Activated CD8-positive, alpha-beta memory T cell treated with anti-CD3 and anti-CD28 coated beads, Interleukin-2, amount 50 U/mL, for 4 hours (primary cell): Measurements from ENCODE around the gene SGPL1.

ENCODE experiments used
- DNase-seq: peaks from one replicate; pipeline ENCODE4 v3.0.0-alpha.2; 2020

SGPL1 gene

GRCh38 chr10:70811881-70812280, 3.9 kb upstream of the SGPL1 start:
- DNase-seq, result no peak

DNA sequence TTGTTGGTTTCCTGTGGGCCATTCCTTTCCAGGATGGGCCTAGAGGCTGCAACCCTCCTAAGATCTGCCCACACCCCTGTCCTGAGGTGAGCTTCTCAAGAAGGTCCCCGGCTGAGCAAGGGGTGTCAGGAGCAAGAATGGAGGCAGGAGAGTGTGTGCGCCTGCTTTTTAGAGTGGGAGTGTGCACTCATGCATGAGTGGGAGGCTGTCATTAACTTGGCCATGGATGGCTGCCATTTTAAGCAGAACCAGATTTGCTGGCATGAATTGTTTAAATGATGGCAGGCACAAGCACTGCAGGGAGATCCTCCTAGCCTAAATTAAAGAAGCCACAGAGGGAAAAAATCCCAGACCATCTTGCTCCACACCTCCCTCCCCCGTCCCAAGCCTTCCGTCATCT, 2.9 kb upstream of the SGPL1 start:
- DNase-seq, result no peak

- DNase-seq, result no peak
These were observed 1.6 kb upstream of the SGPL1 start for GRCh38 chr10:70814126-70814525.

DNA sequence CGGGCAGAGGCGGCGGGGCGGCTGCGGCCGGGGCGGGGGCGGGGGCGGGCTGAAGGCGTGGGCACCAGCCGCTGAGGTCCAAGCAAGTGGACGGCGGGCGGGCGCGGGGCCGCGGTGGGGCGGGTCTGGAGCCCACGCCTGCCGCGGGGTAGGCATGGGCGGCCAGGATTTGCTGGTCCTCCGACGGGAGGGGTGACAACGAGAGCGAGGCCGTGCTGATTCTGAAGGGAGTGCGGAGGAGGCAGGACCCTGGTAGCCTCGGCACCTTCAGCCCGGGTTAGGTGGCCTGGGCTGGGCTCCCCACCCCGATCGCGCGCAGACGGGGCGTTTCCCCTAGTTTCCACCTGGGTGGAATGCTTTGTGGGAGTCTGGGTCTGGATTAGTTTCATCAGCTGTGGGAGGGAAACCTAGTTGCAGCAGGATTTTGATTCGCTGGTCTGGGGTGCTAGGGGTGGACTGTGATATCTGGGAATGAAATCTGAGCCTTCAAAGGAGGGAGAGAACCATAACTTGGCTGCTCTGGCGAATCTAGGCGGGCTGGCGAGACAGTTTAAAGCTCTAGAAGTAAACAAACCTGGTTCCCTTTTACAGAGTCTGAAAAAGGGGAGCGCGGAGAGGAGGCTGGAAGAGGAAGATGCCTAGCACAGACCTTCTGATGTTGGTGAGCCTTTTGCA, 609 bp downstream of the SGPL1 start:
- peak; percentile 37 for DNase-seq

DNA sequence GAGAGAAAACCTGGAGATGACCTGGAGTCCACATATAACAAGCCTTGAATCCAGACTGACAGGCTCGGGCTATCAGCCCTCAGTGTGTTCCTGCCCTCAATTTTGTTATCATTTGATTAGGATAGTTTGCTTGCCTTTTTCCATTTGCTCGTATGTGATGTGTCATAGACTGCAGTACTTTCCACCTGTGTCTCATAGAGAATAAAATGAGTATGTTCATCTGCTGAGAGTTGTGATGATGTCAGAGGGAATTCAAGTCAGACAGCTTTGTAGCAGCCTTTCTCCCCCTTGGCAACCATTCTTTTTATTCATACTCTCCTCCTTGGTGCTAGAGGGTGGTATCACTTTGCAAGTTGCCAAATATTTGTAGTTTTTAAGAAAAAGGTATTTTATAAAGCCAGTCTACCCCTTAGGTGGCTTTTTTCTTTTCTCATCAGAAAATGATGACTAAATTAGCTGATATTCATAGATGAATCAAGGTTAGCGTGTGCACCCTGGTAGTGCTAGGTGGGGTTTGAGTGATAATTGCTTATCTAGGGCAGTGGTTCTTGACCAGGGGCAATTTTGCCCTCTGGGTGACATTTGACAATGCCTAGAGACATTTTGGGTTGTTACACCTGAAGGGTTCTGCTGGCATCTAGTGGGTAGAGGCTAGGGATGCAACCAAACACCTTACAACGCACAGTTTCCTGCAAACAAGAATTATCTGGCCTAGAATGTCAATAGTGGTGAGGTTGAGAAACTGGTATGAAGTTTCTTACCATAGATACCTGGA, 5.4 kb downstream of the SGPL1 start:
- no peak for DNase-seq

- DNase-seq, result no peak
These were observed 6.5 kb downstream of the SGPL1 start for GRCh38 chr10:70822076-70822820.

DNA sequence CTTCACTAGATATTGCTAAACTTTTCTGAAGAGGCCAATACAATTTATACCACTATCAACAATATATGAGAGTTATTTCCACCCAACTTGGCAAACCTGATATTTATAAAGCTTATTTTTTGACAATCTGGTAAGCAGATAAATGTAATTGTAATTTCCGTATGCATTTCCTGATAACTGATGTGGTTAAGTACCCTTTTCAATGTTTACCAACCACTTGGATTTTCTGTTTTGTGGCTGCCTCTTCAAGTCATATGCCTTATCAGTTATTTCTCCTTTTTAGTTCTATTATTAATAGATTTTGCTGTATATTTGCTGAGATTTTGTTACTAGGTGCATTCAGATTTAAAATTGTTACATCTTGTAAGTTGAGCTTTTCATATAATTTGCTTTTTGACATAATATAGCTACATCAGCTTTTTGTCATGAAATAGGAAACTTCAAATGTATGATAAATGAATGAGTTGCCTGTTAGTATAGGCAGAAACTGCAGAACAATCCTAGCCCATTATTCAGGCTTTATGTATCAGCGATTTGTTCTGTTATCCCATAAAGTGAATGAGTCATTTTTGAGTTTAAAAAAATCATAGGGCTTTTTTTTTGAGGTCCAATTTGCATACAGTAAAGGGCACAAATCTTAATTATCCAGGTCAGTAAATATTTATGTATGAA, 11.5 kb downstream of the SGPL1 start:
- DNase-seq, result no peak

DNA sequence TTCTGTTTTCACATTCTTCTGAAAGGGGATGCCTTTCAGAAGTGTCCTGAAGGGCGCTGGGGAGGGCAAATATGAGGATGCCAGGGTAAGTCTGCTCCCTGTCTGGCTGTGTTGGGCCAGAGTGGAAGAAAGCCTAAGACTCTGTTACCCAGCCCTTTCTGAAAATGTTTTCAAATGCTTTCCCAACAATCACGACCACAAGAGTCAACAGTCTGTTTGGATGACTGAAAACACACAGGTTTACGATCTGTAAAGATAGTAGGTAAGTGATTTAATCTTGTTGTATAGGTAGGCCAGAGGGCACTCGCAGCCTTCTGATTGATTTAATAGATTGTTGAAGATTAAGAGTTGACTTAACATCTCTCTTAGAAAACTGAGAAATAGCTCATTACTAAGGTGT, 13.2 kb downstream of the SGPL1 start:
- DNase-seq, result no peak

DNA sequence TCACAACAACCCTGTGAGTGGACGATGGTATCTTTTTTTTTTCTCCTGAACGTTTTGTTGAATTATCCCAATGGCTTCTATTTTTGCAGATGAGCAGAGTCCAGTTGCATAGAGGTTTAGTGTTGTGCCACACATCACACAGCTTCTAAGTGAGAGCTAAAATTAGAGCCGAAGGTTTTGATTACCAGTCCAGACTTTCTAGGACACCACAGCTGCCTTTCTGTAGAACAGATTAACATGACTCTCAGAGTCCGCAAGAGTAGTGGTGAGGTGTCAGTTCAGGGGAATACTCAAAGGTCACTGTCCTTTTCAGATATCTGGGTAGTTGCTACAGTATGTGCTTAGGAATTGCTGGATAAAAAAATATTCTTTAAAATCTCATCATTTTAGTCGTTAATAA, 13.8 kb downstream of the SGPL1 start:
- no peak for DNase-seq

DNA sequence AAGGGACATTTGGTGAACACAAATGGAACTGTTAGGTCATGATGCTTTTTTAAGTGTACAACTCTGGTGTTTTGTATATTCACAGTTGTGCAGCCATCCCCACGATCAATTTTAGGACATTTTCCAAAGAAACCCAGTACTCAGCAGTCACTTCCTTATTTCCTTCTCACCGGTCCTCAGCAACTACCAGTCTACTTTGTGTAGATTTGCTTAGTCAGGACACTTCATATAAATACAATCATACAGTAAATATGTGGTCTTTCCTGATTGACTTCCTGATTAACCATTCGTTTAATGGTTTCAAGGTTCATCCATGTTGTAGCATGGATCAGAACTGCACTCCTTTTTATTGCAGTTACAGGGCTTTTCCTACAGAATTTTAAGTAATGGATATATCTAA, 14.4 kb downstream of the SGPL1 start:
- no peak for DNase-seq

DNA sequence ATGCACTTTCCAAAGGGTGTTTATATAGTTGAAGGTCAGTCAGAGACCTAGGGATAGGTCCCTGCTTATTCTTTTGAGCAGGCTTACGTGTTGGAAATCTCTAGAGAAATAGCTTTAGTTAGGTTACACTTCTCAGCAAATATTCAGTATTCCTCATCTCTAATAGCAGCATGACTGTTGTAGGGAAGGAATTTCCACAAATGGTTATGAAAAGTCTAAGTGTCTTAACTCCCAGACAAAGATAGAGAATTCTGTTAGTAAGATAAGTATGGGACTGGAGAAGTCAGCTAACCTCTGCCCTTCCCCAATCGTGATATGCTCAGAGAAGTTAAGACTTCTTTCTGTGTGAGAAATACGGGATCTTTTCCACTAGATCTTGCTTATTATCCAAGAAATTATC, 16.5 kb downstream of the SGPL1 start:
- no peak for DNase-seq

GRCh38 chr10:70832852-70833528, 17.2 kb downstream of the SGPL1 start:
- no peak for DNase-seq

DNA sequence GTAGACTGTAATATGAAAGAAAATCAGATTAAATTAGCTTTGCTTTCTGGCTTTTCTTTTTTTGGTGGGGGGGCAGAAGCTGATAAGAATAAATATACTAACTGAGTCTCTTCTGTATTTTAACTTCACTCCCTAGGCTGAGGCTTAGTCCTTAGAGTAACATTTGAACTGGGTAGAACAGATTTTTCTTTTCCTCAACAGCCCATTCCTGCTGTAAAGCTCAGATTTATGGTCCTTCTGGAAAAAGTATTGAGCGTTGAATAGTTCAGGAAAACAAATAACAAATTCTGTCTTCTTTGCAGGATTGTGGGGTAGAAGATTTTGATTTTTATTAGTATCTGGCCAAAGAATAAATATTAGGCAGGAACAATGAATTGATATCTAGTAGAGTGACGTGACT, 17.9 kb downstream of the SGPL1 start:
- DNase-seq, result no peak

- DNase-seq, result no peak
These were observed 18.3 kb downstream of the SGPL1 start for GRCh38 chr10:70834021-70834420.

- no peak for DNase-seq
These were observed 18.8 kb downstream of the SGPL1 start for GRCh38 chr10:70834441-70835151.

DNA sequence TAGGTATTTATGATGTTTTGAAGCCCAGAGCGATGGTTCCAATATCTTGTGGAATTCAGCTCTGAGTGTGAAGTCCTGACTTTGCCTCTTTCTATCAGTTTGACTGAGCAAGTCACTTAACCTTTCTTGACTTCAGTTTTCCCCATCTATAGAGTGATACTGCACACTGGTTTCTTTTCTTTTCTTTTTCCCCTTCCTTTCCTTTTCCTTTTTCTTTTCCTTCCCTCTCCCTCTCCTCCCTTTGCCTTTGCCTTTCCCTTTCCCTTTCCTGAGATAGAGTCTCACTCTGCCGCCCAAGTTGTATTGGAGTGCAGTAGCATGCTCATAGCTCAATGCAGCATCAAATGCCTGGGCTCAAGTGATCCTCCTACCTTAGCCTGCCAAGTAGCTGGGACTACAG, 20.6 kb downstream of the SGPL1 start:
- no peak for DNase-seq

DNA sequence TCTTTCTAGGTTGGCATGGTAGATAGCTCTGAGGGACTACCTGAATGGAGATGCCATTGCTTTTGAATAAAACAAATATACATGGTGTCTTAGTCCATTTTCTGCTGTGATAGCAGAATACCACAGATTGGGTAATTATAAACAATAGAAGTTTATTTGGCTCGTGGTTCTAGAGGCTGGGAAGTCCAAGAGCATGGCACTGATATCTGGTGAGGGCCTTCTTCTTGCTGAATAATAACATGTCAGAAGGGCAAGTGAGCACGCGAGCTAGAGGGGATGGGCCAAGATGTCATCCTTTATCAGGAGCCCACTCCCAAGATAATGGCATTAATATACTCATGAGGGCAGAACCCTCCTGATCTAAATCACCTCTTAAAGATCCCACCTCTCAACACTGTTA, 21.9 kb downstream of the SGPL1 start:
- no peak for DNase-seq

- DNase-seq, result no peak
These were observed 22.6 kb downstream of the SGPL1 start for GRCh38 chr10:70838270-70838805.

GRCh38 chr10:70840836-70841235, 25.1 kb downstream of the SGPL1 start:
- no peak for DNase-seq

DNA sequence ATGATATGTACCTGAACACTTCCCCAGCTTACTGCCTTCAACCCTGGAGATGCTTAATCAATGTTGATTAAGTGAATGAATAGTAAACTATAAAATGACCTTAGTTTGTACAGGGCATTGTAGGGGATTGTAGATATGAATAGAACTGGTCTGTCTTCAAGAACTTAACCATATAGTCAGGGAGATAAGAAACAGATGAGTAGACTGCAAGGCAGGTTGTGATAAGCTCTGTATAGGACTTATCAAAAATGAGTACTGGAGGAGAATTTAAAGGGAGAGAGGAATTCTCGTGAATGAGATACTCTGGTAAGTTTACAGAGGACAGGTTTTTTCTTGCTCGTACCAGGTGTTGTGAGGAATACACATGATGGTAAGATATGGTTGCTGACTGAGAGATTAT, 27.6 kb downstream of the SGPL1 start:
- no peak for DNase-seq

- DNase-seq, result no peak
These were observed 28.2 kb downstream of the SGPL1 start for GRCh38 chr10:70843776-70844489.
